Astrocyte (in vitro differentiated cells and primary cell): ENCODE results near the gene KRTAP16-1. TPM values are rescaled to one million over a fixed set of nuclear protein-coding genes. Genes with fewer than 3 reads are reported as not detected.

Source experiments
- DNase-seq: peaks from one replicate; pipeline ENCODE4 v3.0.0-alpha.2; 2010; ENCODE audit warnings: low read depth
- FAIRE-seq: peaks from 2 replicates; lab custom pipeline; 2011; peaks lifted over from hg19 to GRCh38; lab: Jason Lieb, UNC
- H2AFZ ChIP-seq: 2 replicates; pipeline ENCODE4 v1.6.0; 2012; ENCODE audit warnings: low read depth, low read length, inconsistent platforms
- H3K27ac ChIP-seq: 2 replicates; pipeline ENCODE4 v1.5.1; 2011; ENCODE audit warnings: low read depth, low read length, inconsistent platforms
- H3K27me3 ChIP-seq: 2 replicates; pipeline ENCODE4 v1.6.0; 2011; ENCODE audit warnings: low read length, inconsistent platforms; ENCODE audit not compliant: insufficient read depth
- H3K36me3 ChIP-seq: 2 replicates; pipeline ENCODE4 v1.5.1; 2011; ENCODE audit warnings: low read length, inconsistent platforms; ENCODE audit not compliant: insufficient read depth
- H3K4me1 ChIP-seq: 2 replicates; pipeline ENCODE4 v1.5.1; 2011; ENCODE audit warnings: low read length, inconsistent platforms; ENCODE audit not compliant: insufficient read depth
- H3K4me2 ChIP-seq: 2 replicates; pipeline ENCODE4 v1.6.0; 2012; ENCODE audit warnings: low read length, inconsistent platforms
- H3K4me3 ChIP-seq: 2 replicates; pipeline ENCODE4 v1.5.1; 2011; ENCODE audit warnings: low read depth, mild to moderate bottlenecking, low read length, inconsistent platforms; ENCODE audit not compliant: insufficient read depth
- H3K79me2 ChIP-seq: 2 replicates; pipeline ENCODE4 v1.6.0; 2012; ENCODE audit warnings: mild to moderate bottlenecking, low read length, inconsistent platforms; ENCODE audit not compliant: insufficient read depth
- H3K9ac ChIP-seq: 2 replicates; pipeline ENCODE4 v1.6.0; 2012; ENCODE audit warnings: mild to moderate bottlenecking, low read length, inconsistent platforms
- H3K9me3 ChIP-seq: 2 replicates; pipeline ENCODE4 v1.5.1; 2012; ENCODE audit warnings: low read depth, mild to moderate bottlenecking, low read length, inconsistent platforms; ENCODE audit not compliant: insufficient read depth
- H4K20me1 ChIP-seq: 2 replicates; pipeline ENCODE4 v1.6.0; 2012; ENCODE audit warnings: low read length, inconsistent platforms; ENCODE audit not compliant: insufficient read depth
- H3K27ac Mint-ChIP-seq: one replicate; pipeline ENCODE4 v1.8.0; 2021; ENCODE audit warnings: mild to moderate bottlenecking, mixed read lengths; ENCODE audit not compliant: unreplicated experiment
- H3K27me3 Mint-ChIP-seq: one replicate; pipeline ENCODE4 v1.8.0; 2021; ENCODE audit warnings: low read depth, mixed read lengths; ENCODE audit not compliant: unreplicated experiment
- H3K36me3 Mint-ChIP-seq: one replicate; pipeline ENCODE4 v1.8.0; 2021; ENCODE audit warnings: low read depth, mixed read lengths; ENCODE audit not compliant: unreplicated experiment
- H3K4me1 Mint-ChIP-seq: one replicate; pipeline ENCODE4 v1.8.0; 2021; ENCODE audit warnings: low read depth, mixed read lengths; ENCODE audit not compliant: unreplicated experiment
- H3K4me3 Mint-ChIP-seq: one replicate; pipeline ENCODE4 v1.8.0; 2021; ENCODE audit warnings: mild to moderate bottlenecking, moderate library complexity, mixed read lengths; ENCODE audit not compliant: unreplicated experiment
- H3K9me3 Mint-ChIP-seq: one replicate; pipeline ENCODE4 v1.8.0; 2021; ENCODE audit warnings: mild to moderate bottlenecking, mixed read lengths; ENCODE audit not compliant: unreplicated experiment
- CTCF ChIP-seq: IDR thresholded peaks from 2 replicates; pipeline ENCODE4 v1.5.1; 2011; ENCODE audit warnings: low read depth, mild to moderate bottlenecking, inconsistent platforms, low read length, moderate library complexity; ENCODE audit not compliant: insufficient read depth
- EZH2 ChIP-seq: IDR thresholded peaks from 2 replicates; pipeline ENCODE4 v1.6.1; 2012; ENCODE audit warnings: mild to moderate bottlenecking, low read length, inconsistent platforms; ENCODE audit not compliant: insufficient read depth
- total RNA-seq: library from RNA; stranded (reverse); gene quantifications from 2 replicates; pipeline ENCODE4 v1.2.1, GENCODE V29; 2021

KRTAP16-1 gene
- total RNA-seq, 1 donor from 2014 or later, result not detected

DNA sequence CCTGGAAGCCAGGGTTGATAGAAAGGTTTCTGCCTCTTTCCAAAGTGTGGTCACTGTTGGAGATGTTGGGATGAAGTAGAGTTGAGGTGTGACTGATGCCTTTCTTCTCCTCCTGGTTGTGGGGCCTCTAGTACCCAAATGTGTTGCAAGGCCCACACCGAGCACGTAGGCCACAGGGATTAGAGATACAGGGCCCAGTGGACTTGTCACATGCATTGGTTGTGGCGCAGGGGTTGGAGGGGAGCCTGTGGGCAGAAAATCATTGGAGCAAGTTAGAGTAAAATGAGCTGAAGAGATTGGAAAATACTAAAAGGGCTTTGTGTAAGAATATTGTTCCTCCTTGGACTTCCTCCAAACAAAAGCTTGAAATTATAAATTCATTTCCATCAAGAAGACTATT, 36.9 kb upstream of the KRTAP16-1 start:
- no peaks in the 10 kb centered on the region for H3K27me3 ChIP-seq
- no peak overlapping the region for H3K9ac ChIP-seq
- Mint-ChIP-seq H3K4me1 (no peaks in the 10 kb centered on the region), H3K4me3 (no peak overlapping the region), H3K27ac (no peak overlapping the region), H3K36me3 (no peaks in the 10 kb centered on the region), H3K9me3 (peaks cover 14% of the 10 kb centered on the region), H3K27me3 (peaks cover 13% of the 10 kb centered on the region)
- no peak for FAIRE-seq
- H3K4me3 ChIP-seq, result no peak overlapping the region
- H2AFZ ChIP-seq, result no peak overlapping the region
- H3K27ac ChIP-seq, result no peak overlapping the region
- TF ChIP-seq CTCF (no peak), EZH2 (no peak)
- H3K4me1 ChIP-seq, result no peaks in the 10 kb centered on the region
- no peak for DNase-seq
- no peak overlapping the region for H3K4me2 ChIP-seq
- no peaks in the 10 kb centered on the region for H4K20me1 ChIP-seq
- no peaks in the 10 kb centered on the region for H3K79me2 ChIP-seq
- no peaks in the 10 kb centered on the region for H3K36me3 ChIP-seq
- H3K9me3 ChIP-seq, result peaks cover 2% of the 10 kb centered on the region

- Histone ChIP-seq H3K27ac (no peak overlapping the region), H3K36me3 (no peaks in the 10 kb centered on the region), H3K79me2 (no peaks in the 10 kb centered on the region), H3K27me3 (no peaks in the 10 kb centered on the region), H3K9ac (no peak overlapping the region), H3K4me2 (no peak overlapping the region), H3K9me3 (peaks cover 2% of the 10 kb centered on the region), H3K4me1 (no peaks in the 10 kb centered on the region), H3K4me3 (no peak overlapping the region), H2AFZ (no peak overlapping the region), H4K20me1 (no peaks in the 10 kb centered on the region)
- TF ChIP-seq EZH2 (no peak), CTCF (no peak)
- H3K27me3 Mint-ChIP-seq, result peaks cover 6% of the 10 kb centered on the region
- FAIRE-seq (no peak), DNase-seq (no peak)
- no peak overlapping the region for H3K27ac Mint-ChIP-seq
- no peaks in the 10 kb centered on the region for H3K4me1 Mint-ChIP-seq
- H3K36me3 Mint-ChIP-seq, result no peaks in the 10 kb centered on the region
- H3K4me3 Mint-ChIP-seq, result no peak overlapping the region
- H3K9me3 Mint-ChIP-seq, result peaks cover 11% of the 10 kb centered on the region
Measured at GRCh38 chr17:41343029-41343428, 33.9 kb upstream of the KRTAP16-1 start.

- Histone ChIP-seq H4K20me1 (no peaks in the 10 kb centered on the region), H3K27me3 (no peaks in the 10 kb centered on the region), H3K9ac (no peak overlapping the region), H3K9me3 (peaks cover 2% of the 10 kb centered on the region), H3K79me2 (no peaks in the 10 kb centered on the region), H3K4me3 (no peak overlapping the region), H3K4me2 (no peak overlapping the region), H3K36me3 (no peaks in the 10 kb centered on the region), H2AFZ (no peak overlapping the region), H3K27ac (no peak overlapping the region), H3K4me1 (no peaks in the 10 kb centered on the region)
- no peaks in the 10 kb centered on the region for H3K4me1 Mint-ChIP-seq
- TF ChIP-seq CTCF (no peak), EZH2 (no peak)
- no peak overlapping the region for H3K4me3 Mint-ChIP-seq
- H3K27ac Mint-ChIP-seq, result no peak overlapping the region
- no peak for FAIRE-seq
- peaks cover 5% of the 10 kb centered on the region for H3K27me3 Mint-ChIP-seq
- H3K36me3 Mint-ChIP-seq, result no peaks in the 10 kb centered on the region
- peaks cover 11% of the 10 kb centered on the region for H3K9me3 Mint-ChIP-seq
- no peak for DNase-seq
Measured at GRCh38 chr17:41340934-41341861, 32.1 kb upstream of the KRTAP16-1 start.
